Breast epithelium (tissue), 3 donors: ENCODE results near the gene ULK4.

Experiments
- POLR2AphosphoS5 ChIP-seq, 3 donors: sonication (generic); formaldehyde crosslinking; IDR thresholded peaks; one replicate each; pipeline ENCODE4 v1.6.1; 2017; ENCODE audit warnings: antibody characterized with exemption in 3 of 3
- TF ChIP-seq, protein P1 (sequence below), 3 donors: fragments of 450-650 bp; IDR thresholded peaks; one replicate each; pipeline ENCODE4 v1.5.1; 2016 to 2017; ENCODE audit warnings: antibody characterized with exemption in 3 of 3, mild to moderate bottlenecking in 3 of 3, moderate library complexity in 3 of 3

- TF ChIP-seq, protein P1, sequence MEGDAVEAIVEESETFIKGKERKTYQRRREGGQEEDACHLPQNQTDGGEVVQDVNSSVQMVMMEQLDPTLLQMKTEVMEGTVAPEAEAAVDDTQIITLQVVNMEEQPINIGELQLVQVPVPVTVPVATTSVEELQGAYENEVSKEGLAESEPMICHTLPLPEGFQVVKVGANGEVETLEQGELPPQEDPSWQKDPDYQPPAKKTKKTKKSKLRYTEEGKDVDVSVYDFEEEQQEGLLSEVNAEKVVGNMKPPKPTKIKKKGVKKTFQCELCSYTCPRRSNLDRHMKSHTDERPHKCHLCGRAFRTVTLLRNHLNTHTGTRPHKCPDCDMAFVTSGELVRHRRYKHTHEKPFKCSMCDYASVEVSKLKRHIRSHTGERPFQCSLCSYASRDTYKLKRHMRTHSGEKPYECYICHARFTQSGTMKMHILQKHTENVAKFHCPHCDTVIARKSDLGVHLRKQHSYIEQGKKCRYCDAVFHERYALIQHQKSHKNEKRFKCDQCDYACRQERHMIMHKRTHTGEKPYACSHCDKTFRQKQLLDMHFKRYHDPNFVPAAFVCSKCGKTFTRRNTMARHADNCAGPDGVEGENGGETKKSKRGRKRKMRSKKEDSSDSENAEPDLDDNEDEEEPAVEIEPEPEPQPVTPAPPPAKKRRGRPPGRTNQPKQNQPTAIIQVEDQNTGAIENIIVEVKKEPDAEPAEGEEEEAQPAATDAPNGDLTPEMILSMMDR (IDR thresholded peaks at IDR 0.05), result no peak
- peak in 2 of 3 donors; percentile 20 to 30 for TF ChIP-seq POLR2AphosphoS5 (IDR thresholded peaks at IDR 0.05)
These were observed 761.8 kb downstream of the ULK4 start for GRCh38 chr3:41199866-41200668.
